ENCODE data around the gene FHAD1. TPM values are rescaled to one million over a fixed set of nuclear protein-coding genes. Genes with fewer than 3 reads are reported as not detected.

FHAD1 gene
- total RNA-seq, 1 donor from 2014 or later, result 0.21 TPM

- Histone ChIP-seq H3K36me3 (ENCODE audit: control insufficient read depth, insufficient read depth, low read length) (no peaks in the 10 kb centered on the region), H3K4me3 (ENCODE audit: low read depth, low read length) (no peak overlapping the region), H3K27me3 (ENCODE audit: control insufficient read depth, insufficient read depth, low read length) (no peaks in the 10 kb centered on the region)
- no peak for DNase-seq (ENCODE audit: low read depth)
- TF ChIP-seq CTCF (IDR thresholded peaks at IDR 0.05; ENCODE audit: insufficient read depth, low read length, poor library complexity, severe bottlenecking), result no peak
These were observed 84.2 kb downstream of the FHAD1 start for GRCh38 chr1:15331180-15331579.

- TF ChIP-seq CTCF (IDR thresholded peaks at IDR 0.05; ENCODE audit: insufficient read depth, low read length, poor library complexity, severe bottlenecking), result no peak
These were observed 84.7 kb downstream of the FHAD1 start for GRCh38 chr1:15331734-15332133.

GRCh38 chr1:15332525-15332924 is 85.5 kb downstream of the FHAD1 start:
- no peak overlapping the region for H3K4me3 ChIP-seq (ENCODE audit: low read depth, low read length)
- no peaks in the 10 kb centered on the region for H3K36me3 ChIP-seq (ENCODE audit: control insufficient read depth, insufficient read depth, low read length)
- no peak for DNase-seq (ENCODE audit: low read depth)
- no peaks in the 10 kb centered on the region for H3K27me3 ChIP-seq (ENCODE audit: control insufficient read depth, insufficient read depth, low read length)
- TF ChIP-seq CTCF (IDR thresholded peaks at IDR 0.05; ENCODE audit: insufficient read depth, low read length, poor library complexity, severe bottlenecking), result no peak

More at GRCh38 chr1:15331734-15332133, 84.7 kb downstream of the FHAD1 start:
- DNase-seq (ENCODE audit: low read depth), result no peak
- Histone ChIP-seq H3K36me3 (ENCODE audit: control insufficient read depth, insufficient read depth, low read length) (no peaks in the 10 kb centered on the region), H3K27me3 (ENCODE audit: control insufficient read depth, insufficient read depth, low read length) (no peaks in the 10 kb centered on the region), H3K4me3 (ENCODE audit: low read depth, low read length) (no peak overlapping the region)

- no peaks in the 10 kb centered on the region for H3K27me3 ChIP-seq (ENCODE audit: control insufficient read depth, insufficient read depth, low read length)
- no peak for DNase-seq (ENCODE audit: low read depth)
- no peaks in the 10 kb centered on the region for H3K36me3 ChIP-seq (ENCODE audit: control insufficient read depth, insufficient read depth, low read length)
- H3K4me3 ChIP-seq (ENCODE audit: low read depth, low read length), result no peak overlapping the region
- TF ChIP-seq CTCF (IDR thresholded peaks at IDR 0.05; ENCODE audit: insufficient read depth, low read length, poor library complexity, severe bottlenecking), result no peak
These were observed 86.1 kb downstream of the FHAD1 start for GRCh38 chr1:15332952-15333715.

- Histone ChIP-seq H3K36me3 (ENCODE audit: control insufficient read depth, insufficient read depth, low read length) (no peaks in the 10 kb centered on the region), H3K27me3 (ENCODE audit: control insufficient read depth, insufficient read depth, low read length) (no peaks in the 10 kb centered on the region), H3K4me3 (ENCODE audit: low read depth, low read length) (no peak overlapping the region)
- no peak for DNase-seq (ENCODE audit: low read depth)
- TF ChIP-seq CTCF (IDR thresholded peaks at IDR 0.05; ENCODE audit: insufficient read depth, low read length, poor library complexity, severe bottlenecking), result no peak
These were observed 88.0 kb downstream of the FHAD1 start for GRCh38 chr1:15334995-15335394.

- H3K4me3 ChIP-seq (ENCODE audit: low read depth, low read length), result no peak overlapping the region
- no peak for DNase-seq (ENCODE audit: low read depth)
- TF ChIP-seq CTCF (IDR thresholded peaks at IDR 0.05; ENCODE audit: insufficient read depth, low read length, poor library complexity, severe bottlenecking), result no peak
- no peaks in the 10 kb centered on the region for H3K27me3 ChIP-seq (ENCODE audit: control insufficient read depth, insufficient read depth, low read length)
- no peaks in the 10 kb centered on the region for H3K36me3 ChIP-seq (ENCODE audit: control insufficient read depth, insufficient read depth, low read length)
These were observed 89.8 kb downstream of the FHAD1 start for GRCh38 chr1:15336866-15337265.
